Thyroid gland (tissue), 4 donors: Measurements from ENCODE around the gene TMC3.

Source experiments
- CTCF ChIP-seq, 6 experiments: fragments of 200-600 bp in 3 of 6; fragments of 450-650 bp in 3 of 6; sonication (generic) in 3 of 6; IDR thresholded peaks; one replicate each; pipeline ENCODE4 v1.5.1; 2016 to 2019; ENCODE audit warnings: antibody characterized with exemption in 6 of 6, mild to moderate bottlenecking in 2 of 6, inconsistent platforms in 1 of 6, moderate library complexity in 1 of 6
- POLR2A ChIP-seq, 2 donors: fragments of 450-650 bp; IDR thresholded peaks; one replicate each; pipeline ENCODE4 v1.6.1; 2017; ENCODE audit warnings: antibody characterized with exemption in 2 of 2, mild to moderate bottlenecking in 2 of 2, moderate library complexity in 1 of 2

GRCh38 chr15:81362790-81363189, 11.2 kb downstream of the TMC3 start:
- TF ChIP-seq CTCF (IDR thresholded peaks at IDR 0.05) (no peak), POLR2A (IDR thresholded peaks at IDR 0.05) (no peak)
